Bronchial epithelial cell (primary cell): ENCODE data around the gene SLC11A1. TPM values are rescaled to one million over a fixed set of nuclear protein-coding genes. Genes with fewer than 3 reads are reported as not detected.

Source experiments
- DNase-seq: peaks from one replicate; pipeline ENCODE4 v3.0.0-alpha.2; 2010; ENCODE audit warnings: low read depth
- FAIRE-seq: peaks from 2 replicates; lab custom pipeline; 2011; peaks lifted over from hg19 to GRCh38; lab: Jason Lieb, UNC
- H3K27me3 ChIP-seq: 2 replicates; pipeline ENCODE4 v1.5.1; 2011; ENCODE audit warnings: low read length; ENCODE audit not compliant: control insufficient read depth, insufficient read depth
- H3K36me3 ChIP-seq: 2 replicates; pipeline ENCODE4 v1.5.1; 2011; ENCODE audit warnings: low read length; ENCODE audit not compliant: control insufficient read depth, insufficient read depth
- H3K4me3 ChIP-seq: 2 replicates; pipeline ENCODE4 v1.5.1; 2011; ENCODE audit warnings: mild to moderate bottlenecking, low read depth, low read length, control low read depth
- CTCF ChIP-seq: IDR thresholded peaks from 2 replicates; pipeline ENCODE4 v1.5.1; 2011; ENCODE audit warnings: mild to moderate bottlenecking, moderate library complexity, low read length, control low read depth, inconsistent platforms; ENCODE audit not compliant: insufficient read depth, severe bottlenecking
- total RNA-seq: library from RNA; depleted of rRNA; stranded (reverse); fragments of >200 nt; gene quantifications from 2 replicates; pipeline ENCODE4 v1.2.1, GENCODE V29; 2014

Gene SLC11A1
- total RNA-seq, result 0.26 and 0.51 TPM in 2 replicates

GRCh38 chr2:218381916-218382366 lies at the start of gene SLC11A1:
Gene SLC11A1, plus strand, starts transcription at chr2:218382273. Its CDS starts 96 bp downstream, at chr2:218382369.
- no peak for TF ChIP-seq CTCF
- H3K4me3 ChIP-seq, result no peak within 1 kb of the TSS
- H3K27me3 ChIP-seq, result peaks cover 3% of the 10 kb centered on the region
- H3K36me3 ChIP-seq, result no peaks in the 10 kb centered on the region
- FAIRE-seq, result no peak
- DNase-seq, result no peak

- H3K27me3 ChIP-seq, result no peaks in the 10 kb centered on the region
- DNase-seq (no peak), FAIRE-seq (no peak)
- TF ChIP-seq CTCF, result no peak
- H3K4me3 ChIP-seq, result no peak overlapping the region
- no peaks in the 10 kb centered on the region for H3K36me3 ChIP-seq
Observed at GRCh38 chr2:218332288-218332687, 49.8 kb upstream of the SLC11A1 start.

GRCh38 chr2:218332920-218333645 lies 49.0 kb upstream of the SLC11A1 start:
- no peak overlapping the region for H3K4me3 ChIP-seq
- DNase-seq (no peak), FAIRE-seq (no peak)
- no peak for TF ChIP-seq CTCF
- no peaks in the 10 kb centered on the region for H3K27me3 ChIP-seq
- no peaks in the 10 kb centered on the region for H3K36me3 ChIP-seq

GRCh38 chr2:218334531-218334930 lies 47.5 kb upstream of the SLC11A1 start:
- no peak for TF ChIP-seq CTCF
- DNase-seq (no peak), FAIRE-seq (no peak)
- H3K36me3 ChIP-seq, result no peaks in the 10 kb centered on the region
- H3K27me3 ChIP-seq, result no peaks in the 10 kb centered on the region
- no peak overlapping the region for H3K4me3 ChIP-seq

- H3K36me3 ChIP-seq, result no peaks in the 10 kb centered on the region
- DNase-seq (no peak), FAIRE-seq (no peak)
- H3K27me3 ChIP-seq, result no peaks in the 10 kb centered on the region
- no peak overlapping the region for H3K4me3 ChIP-seq
- no peak for TF ChIP-seq CTCF
Observed at GRCh38 chr2:218340656-218341055, 41.4 kb upstream of the SLC11A1 start.

- no peaks in the 10 kb centered on the region for H3K27me3 ChIP-seq
- FAIRE-seq (no peak), DNase-seq (no peak)
- H3K4me3 ChIP-seq, result no peak overlapping the region
- TF ChIP-seq CTCF, result no peak
- no peaks in the 10 kb centered on the region for H3K36me3 ChIP-seq
Observed at GRCh38 chr2:218341381-218341780, 40.7 kb upstream of the SLC11A1 start.
